ENCODE results near the gene CDK5RAP3. TPM values are rescaled to one million over a fixed set of nuclear protein-coding genes. Genes with fewer than 3 reads are reported as not detected.

Gene CDK5RAP3
- total RNA-seq, 1 experiment from 2014 or later, result 128 TPM

GRCh38 chr17:47980541-47980940, 9.6 kb downstream of the CDK5RAP3 start (continued):
- TF ChIP-seq USF2 (CRISPR knock-in tag; IDR thresholded peaks at IDR 0.05), result no peak
- no peak for TF ChIP-seq STAT6 (CRISPR knock-in tag; conservative IDR thresholded peaks at IDR 0.05; ENCODE audit: low read depth)

- ATAC-seq, result no peak
- Mint-ChIP-seq H3K4me3 (no peak overlapping the region), H3K9me3 (no peaks in the 10 kb centered on the region), H3K4me1 (peaks cover 2% of the 10 kb centered on the region), H3K36me3 (peaks cover 36% of the 10 kb centered on the region), H3K27me3 (ENCODE audit: low read depth) (no peaks in the 10 kb centered on the region), H3K27ac (no peak overlapping the region)
- POLR2A ChIA-PET, result no interaction called here
- no peak for DNase-seq (ENCODE audit: low spot score)
- CTCF ChIA-PET, result interaction anchor here (1.1 to 1.7 kb wide), 3 partner anchors 11 to 35 kb away, joined by 3 to 5 read pairs (median 3); partner anchors contain the start of gene CDK5RAP3
- TF ChIP-seq TEAD1 (CRISPR knock-in tag; IDR thresholded peaks at IDR 0.05) (no peak), FOXK1 (CRISPR knock-in tag; IDR thresholded peaks at IDR 0.05) (no peak), GABPB1 (CRISPR knock-in tag; IDR thresholded peaks at IDR 0.05) (no peak), ZBTB43 (CRISPR knock-in tag; IDR thresholded peaks at IDR 0.05) (no peak), NFE2L1 (CRISPR knock-in tag; IDR thresholded peaks at IDR 0.05) (no peak), ZMAT4 (CRISPR knock-in tag; IDR thresholded peaks at IDR 0.05) (no peak), E2F4 (CRISPR knock-in tag; IDR thresholded peaks at IDR 0.05; ENCODE audit: borderline replicate concordance, low read depth) (no peak), RELA (CRISPR knock-in tag; IDR thresholded peaks at IDR 0.05; ENCODE audit: borderline replicate concordance) (no peak), AFF4 (CRISPR knock-in tag; IDR thresholded peaks at IDR 0.05; ENCODE audit: borderline replicate concordance) (no peak), ZNF138 (CRISPR knock-in tag; conservative IDR thresholded peaks at IDR 0.05) (no peak), KAT7 (CRISPR knock-in tag; IDR thresholded peaks at IDR 0.05; ENCODE audit: borderline replicate concordance) (no peak), E2F5 (CRISPR knock-in tag; IDR thresholded peaks at IDR 0.05) (no peak), PRDM15 (CRISPR knock-in tag; IDR thresholded peaks at IDR 0.05) (no peak), USF2 (CRISPR knock-in tag; IDR thresholded peaks at IDR 0.05) (no peak), NFYB (CRISPR knock-in tag; conservative IDR thresholded peaks at IDR 0.05; ENCODE audit: low read depth) (no peak), CREB1 (CRISPR knock-in tag; IDR thresholded peaks at IDR 0.05) (no peak)
Observed at GRCh38 chr17:47981462-47981861, 10.5 kb downstream of the CDK5RAP3 start.

Data from WTC11 (cell line).